Neural crest cell (in vitro differentiated cells): Measurements from ENCODE around the gene ZNF546. TPM values are rescaled to one million over a fixed set of nuclear protein-coding genes. Genes with fewer than 3 reads are reported as not detected.
"Not testable (repeated sequence)": the region's sequence is repeated elsewhere in the genome, so short reads cannot be mapped to it uniquely, and the experiment has no call there.

Experiments
- DNase-seq: peaks from one replicate; pipeline ENCODE4 v3.0.0; 2021; ENCODE audit warnings: low read depth, mixed read lengths, low spot score
- H3K27ac Mint-ChIP-seq: one replicate; pipeline ENCODE4 v1.8.0; 2021; ENCODE audit warnings: mild to moderate bottlenecking, mixed read lengths; ENCODE audit not compliant: unreplicated experiment
- H3K27me3 Mint-ChIP-seq: 2 replicates; pipeline ENCODE4 v1.8.0; 2021; ENCODE audit warnings: low read depth, mild to moderate bottlenecking, mixed read lengths
- H3K36me3 Mint-ChIP-seq: 2 replicates; pipeline ENCODE4 v1.8.0; 2021; ENCODE audit warnings: low read depth, mild to moderate bottlenecking, mixed read lengths
- H3K4me1 Mint-ChIP-seq: 2 replicates; pipeline ENCODE4 v1.8.0; 2021; ENCODE audit warnings: mixed read lengths
- H3K4me3 Mint-ChIP-seq: one replicate; pipeline ENCODE4 v1.8.0; 2021; ENCODE audit warnings: mild to moderate bottlenecking, mixed read lengths
- H3K9me3 Mint-ChIP-seq: 2 replicates; pipeline ENCODE4 v1.8.0; 2021; ENCODE audit warnings: mixed read lengths
- CTCF ChIP-seq: fragments of 200-600 bp; sonication (generic); conservative IDR thresholded peaks from 2 replicates; pipeline ENCODE4 v1.5.0; 2021; ENCODE audit warnings: antibody characterized with exemption, mild to moderate bottlenecking
- total RNA-seq: library from RNA; stranded (reverse); gene quantifications from 2 replicates; pipeline ENCODE4 v1.2.1, GENCODE V29; 2021

ZNF546 gene
- total RNA-seq, 1 donor from 2014 or later = 5.3 TPM

- H3K27me3 Mint-ChIP-seq = no peaks in the 10 kb centered on the region
- peaks cover 37% of the 10 kb centered on the region for H3K9me3 Mint-ChIP-seq
- no peak for TF ChIP-seq CTCF
- H3K4me3 Mint-ChIP-seq = no peak overlapping the region
- no peak overlapping the region for H3K27ac Mint-ChIP-seq
- DNase-seq = no peak
- H3K4me1 Mint-ChIP-seq = no peaks in the 10 kb centered on the region
- H3K36me3 Mint-ChIP-seq = peaks cover 42% of the 10 kb centered on the region
Measured at GRCh38 chr19:40023969-40024368, 27.1 kb downstream of the ZNF546 start.

GRCh38 chr19:40025938-40026596, 29.2 kb downstream of the ZNF546 start:
- H3K9me3 Mint-ChIP-seq = peaks cover 43% of the 10 kb centered on the region
- TF ChIP-seq CTCF = no peak
- no peak overlapping the region for H3K27ac Mint-ChIP-seq
- peaks cover 47% of the 10 kb centered on the region for H3K36me3 Mint-ChIP-seq
- no peaks in the 10 kb centered on the region for H3K27me3 Mint-ChIP-seq
- H3K4me3 Mint-ChIP-seq = no peak overlapping the region
- H3K4me1 Mint-ChIP-seq = no peaks in the 10 kb centered on the region
- DNase-seq = no peak

- TF ChIP-seq CTCF = no peak
- DNase-seq = no peak
- peaks cover 43% of the 10 kb centered on the region for H3K9me3 Mint-ChIP-seq
- H3K36me3 Mint-ChIP-seq = peaks cover 45% of the 10 kb centered on the region
- H3K4me3 Mint-ChIP-seq = no peak overlapping the region
- no peak overlapping the region for H3K27ac Mint-ChIP-seq
- no peaks in the 10 kb centered on the region for H3K4me1 Mint-ChIP-seq
- no peaks in the 10 kb centered on the region for H3K27me3 Mint-ChIP-seq
Measured at GRCh38 chr19:40026597-40026970, 29.7 kb downstream of the ZNF546 start.

- TF ChIP-seq CTCF = no peak
- Mint-ChIP-seq H3K27ac (no peak overlapping the region), H3K4me1 (no peaks in the 10 kb centered on the region), H3K9me3 (peaks cover 40% of the 10 kb centered on the region), H3K4me3 (no peak overlapping the region), H3K27me3 (no peaks in the 10 kb centered on the region), H3K36me3 (peaks cover 73% of the 10 kb centered on the region)
- DNase-seq = no peak
Measured at GRCh38 chr19:40033989-40034560, 37.2 kb downstream of the ZNF546 start.

GRCh38 chr19:40035996-40036395, 39.1 kb downstream of the ZNF546 start:
- no peak for DNase-seq
- Mint-ChIP-seq H3K36me3 (peaks cover 63% of the 10 kb centered on the region), H3K27me3 (no peaks in the 10 kb centered on the region), H3K4me1 (no peaks in the 10 kb centered on the region), H3K27ac (no peak overlapping the region), H3K4me3 (no peak overlapping the region), H3K9me3 (peaks cover 32% of the 10 kb centered on the region)
- TF ChIP-seq CTCF = no peak

GRCh38 chr19:40038047-40038446, 41.2 kb downstream of the ZNF546 start:
- peaks cover 25% of the 10 kb centered on the region for H3K9me3 Mint-ChIP-seq
- not testable (repeated sequence) for H3K27ac Mint-ChIP-seq, DNase-seq, H3K4me3 Mint-ChIP-seq, H3K27me3 Mint-ChIP-seq, H3K4me1 Mint-ChIP-seq
- H3K36me3 Mint-ChIP-seq = peaks cover 62% of the 10 kb centered on the region

- not testable (repeated sequence) for H3K27me3 Mint-ChIP-seq, H3K4me1 Mint-ChIP-seq, DNase-seq, H3K27ac Mint-ChIP-seq, H3K4me3 Mint-ChIP-seq
- Mint-ChIP-seq H3K9me3 (peaks cover 31% of the 10 kb centered on the region), H3K36me3 (peaks cover 62% of the 10 kb centered on the region)
Measured at GRCh38 chr19:40041718-40042117, 44.9 kb downstream of the ZNF546 start.
